ENCODE results near the gene TRIM27. TPM values are rescaled to one million over a fixed set of nuclear protein-coding genes. Genes with fewer than 3 reads are reported as not detected.
A peak's percentile ranks its signal among the peaks of the same experiment; 100 is the strongest.
"Not testable (repeated sequence)": the region's sequence is repeated elsewhere in the genome, so short reads cannot be mapped to it uniquely, and the experiment has no call there.

Gene TRIM27
- total RNA-seq, 1 donor from 2014 or later: 78.0 TPM

- DNase-seq (ENCODE audit: extremely low spot score, unreplicated experiment): no peak
- Mint-ChIP-seq H3K9me3 (no peaks in the 10 kb centered on the region), H3K27me3 (no peaks in the 10 kb centered on the region), H3K4me3 (peak overlapping the region; percentile 13), H3K4me1 (ENCODE audit: unreplicated experiment) (no peaks in the 10 kb centered on the region), H3K36me3 (no peaks in the 10 kb centered on the region), H3K27ac (no peak overlapping the region)
- no peak for TF ChIP-seq CTCF (conservative IDR thresholded peaks at IDR 0.05)
Observed at GRCh38 chr6:28956331-28956730, 32.5 kb upstream of the TRIM27 start.

- Mint-ChIP-seq H3K9me3 (no peaks in the 10 kb centered on the region), H3K4me1 (ENCODE audit: unreplicated experiment) (peaks cover 6% of the 10 kb centered on the region), H3K36me3 (no peaks in the 10 kb centered on the region), H3K4me3 (peak overlapping the region; percentile 93), H3K27me3 (peaks cover 3% of the 10 kb centered on the region), H3K27ac (peak overlapping the region; percentile 90)
- TF ChIP-seq CTCF (conservative IDR thresholded peaks at IDR 0.05): no peak
- no peak for DNase-seq (ENCODE audit: extremely low spot score, unreplicated experiment)
Observed at GRCh38 chr6:28953585-28954258, 29.9 kb upstream of the TRIM27 start.

- Mint-ChIP-seq H3K36me3 (no peaks in the 10 kb centered on the region), H3K4me3 (peak overlapping the region; percentile 93), H3K9me3 (no peaks in the 10 kb centered on the region), H3K27ac (peak overlapping the region; percentile 90), H3K4me1 (ENCODE audit: unreplicated experiment) (peaks cover 6% of the 10 kb centered on the region), H3K27me3 (peaks cover 3% of the 10 kb centered on the region)
- TF ChIP-seq CTCF (conservative IDR thresholded peaks at IDR 0.05): no peak
- DNase-seq (ENCODE audit: extremely low spot score, unreplicated experiment): no peak
Observed at GRCh38 chr6:28953039-28953584, 29.3 kb upstream of the TRIM27 start.

- not testable (repeated sequence) for H3K9me3 Mint-ChIP-seq; DNase-seq (ENCODE audit: extremely low spot score, unreplicated experiment); H3K36me3 Mint-ChIP-seq; H3K4me1 Mint-ChIP-seq (ENCODE audit: unreplicated experiment); H3K27me3 Mint-ChIP-seq; H3K4me3 Mint-ChIP-seq
- peak overlapping the region; percentile 24 for H3K27ac Mint-ChIP-seq
Observed at GRCh38 chr6:28949656-28950195, 25.9 kb upstream of the TRIM27 start.

GRCh38 chr6:28948782-28949486 is 25.1 kb upstream of the TRIM27 start:
- Mint-ChIP-seq H3K27ac (peak overlapping the region; percentile 24), H3K9me3 (no peaks in the 10 kb centered on the region), H3K27me3 (peaks cover 8% of the 10 kb centered on the region), H3K4me1 (ENCODE audit: unreplicated experiment) (peaks cover 15% of the 10 kb centered on the region), H3K4me3 (no peak overlapping the region), H3K36me3 (no peaks in the 10 kb centered on the region)
- no peak for TF ChIP-seq CTCF (conservative IDR thresholded peaks at IDR 0.05)
- DNase-seq (ENCODE audit: extremely low spot score, unreplicated experiment): no peak

- no peak for DNase-seq (ENCODE audit: extremely low spot score, unreplicated experiment)
- Mint-ChIP-seq H3K36me3 (no peaks in the 10 kb centered on the region), H3K4me1 (ENCODE audit: unreplicated experiment) (peaks cover 15% of the 10 kb centered on the region), H3K9me3 (no peaks in the 10 kb centered on the region), H3K27me3 (peaks cover 11% of the 10 kb centered on the region), H3K27ac (peak overlapping the region; percentile 49), H3K4me3 (no peak overlapping the region)
- no peak for TF ChIP-seq CTCF (conservative IDR thresholded peaks at IDR 0.05)
Observed at GRCh38 chr6:28947831-28948270, 24.1 kb upstream of the TRIM27 start.
